NOMO-1 treated with dmso at 0.1 percent for 144 hours (cell line): ENCODE data around the gene LRP1.
A peak's percentile ranks its signal among the peaks of the same experiment; 100 is the strongest.

Source experiments
- DNase-seq: peaks from one replicate; lab custom pipeline; 2025; ENCODE audit not compliant: unreplicated experiment; lab: John Stamatoyannopoulos, UW

The LRP1 gene

GRCh38 chr12:57170927-57171326 is 42.6 kb downstream of the LRP1 start:
- DNase-seq: no peak

- no peak for DNase-seq
Observed at GRCh38 chr12:57171668-57172067, 43.4 kb downstream of the LRP1 start.

- no peak for DNase-seq
Observed at GRCh38 chr12:57173089-57173488, 44.8 kb downstream of the LRP1 start.

- DNase-seq: no peak
Observed at GRCh38 chr12:57173683-57174082, 45.4 kb downstream of the LRP1 start.

- peak; percentile 39 for DNase-seq
Observed at GRCh38 chr12:57175428-57176138, 47.3 kb downstream of the LRP1 start.

GRCh38 chr12:57176139-57176477 is 47.8 kb downstream of the LRP1 start:
- no peak for DNase-seq

GRCh38 chr12:57176846-57177245 is 48.6 kb downstream of the LRP1 start:
- DNase-seq: no peak

- DNase-seq: no peak
Observed at GRCh38 chr12:57177354-57177753, 49.1 kb downstream of the LRP1 start.

- no peak for DNase-seq
Observed at GRCh38 chr12:57178213-57178612, 49.9 kb downstream of the LRP1 start.

GRCh38 chr12:57179331-57180086 is 51.2 kb downstream of the LRP1 start:
- no peak for DNase-seq

GRCh38 chr12:57180321-57180989 is 52.2 kb downstream of the LRP1 start:
- no peak for DNase-seq

- DNase-seq: no peak
Observed at GRCh38 chr12:57181072-57181471, 52.8 kb downstream of the LRP1 start.

GRCh38 chr12:57181561-57182155 is 53.4 kb downstream of the LRP1 start:
- DNase-seq: no peak

GRCh38 chr12:57182918-57183575 is 54.8 kb downstream of the LRP1 start:
- peak; percentile 40 for DNase-seq

GRCh38 chr12:57183939-57184725 is 55.8 kb downstream of the LRP1 start:
- no peak for DNase-seq

- DNase-seq: no peak
Observed at GRCh38 chr12:57185403-57185802, 57.1 kb downstream of the LRP1 start.

GRCh38 chr12:57185906-57186508 is 57.7 kb downstream of the LRP1 start:
- no peak for DNase-seq

GRCh38 chr12:57187222-57188089 is 59.2 kb downstream of the LRP1 start:
- DNase-seq: no peak

- no peak for DNase-seq
Observed at GRCh38 chr12:57188090-57188425, 59.8 kb downstream of the LRP1 start.
